Measurements from ENCODE around the gene GALNTL6.

Gene GALNTL6

GRCh38 chr4:172787111-172787510 is 973.9 kb downstream of the GALNTL6 start:
- Histone ChIP-seq H3K27me3 (ENCODE audit: insufficient read depth, poor library complexity, severe bottlenecking) (peaks cover 3% of the 10 kb centered on the region), H3K4me3 (replicated peaks; ENCODE audit: insufficient read depth, low read length) (no peak overlapping the region), H3K27ac (replicated peaks) (no peak overlapping the region)
- no peak for TF ChIP-seq GABPA (IDR thresholded peaks at IDR 0.05; ENCODE audit: low read depth)
- TF ChIP-seq POLR2AphosphoS5 (IDR thresholded peaks at IDR 0.05; ENCODE audit: low read depth): no peak
- TF ChIP-seq, protein P1, sequence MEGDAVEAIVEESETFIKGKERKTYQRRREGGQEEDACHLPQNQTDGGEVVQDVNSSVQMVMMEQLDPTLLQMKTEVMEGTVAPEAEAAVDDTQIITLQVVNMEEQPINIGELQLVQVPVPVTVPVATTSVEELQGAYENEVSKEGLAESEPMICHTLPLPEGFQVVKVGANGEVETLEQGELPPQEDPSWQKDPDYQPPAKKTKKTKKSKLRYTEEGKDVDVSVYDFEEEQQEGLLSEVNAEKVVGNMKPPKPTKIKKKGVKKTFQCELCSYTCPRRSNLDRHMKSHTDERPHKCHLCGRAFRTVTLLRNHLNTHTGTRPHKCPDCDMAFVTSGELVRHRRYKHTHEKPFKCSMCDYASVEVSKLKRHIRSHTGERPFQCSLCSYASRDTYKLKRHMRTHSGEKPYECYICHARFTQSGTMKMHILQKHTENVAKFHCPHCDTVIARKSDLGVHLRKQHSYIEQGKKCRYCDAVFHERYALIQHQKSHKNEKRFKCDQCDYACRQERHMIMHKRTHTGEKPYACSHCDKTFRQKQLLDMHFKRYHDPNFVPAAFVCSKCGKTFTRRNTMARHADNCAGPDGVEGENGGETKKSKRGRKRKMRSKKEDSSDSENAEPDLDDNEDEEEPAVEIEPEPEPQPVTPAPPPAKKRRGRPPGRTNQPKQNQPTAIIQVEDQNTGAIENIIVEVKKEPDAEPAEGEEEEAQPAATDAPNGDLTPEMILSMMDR (IDR thresholded peaks at IDR 0.05; ENCODE audit: insufficient read depth, low read length): no peak
- TF ChIP-seq SPI1 (IDR thresholded peaks at IDR 0.05; ENCODE audit: borderline replicate concordance, low read depth): no peak
- no peak for TF ChIP-seq REST (IDR thresholded peaks at IDR 0.05; ENCODE audit: insufficient replicate concordance, low read depth)
- no peak for DNase-seq (ENCODE audit: low read depth in 1 of 2, low spot score in 1 of 2)

- H3K27me3 ChIP-seq (ENCODE audit: insufficient read depth, poor library complexity, severe bottlenecking): no peaks in the 10 kb centered on the region
- no peak for DNase-seq (ENCODE audit: low read depth in 1 of 2, low spot score in 1 of 2)
- TF ChIP-seq SPI1 (IDR thresholded peaks at IDR 0.05; ENCODE audit: borderline replicate concordance, low read depth) (no peak), POLR2AphosphoS5 (IDR thresholded peaks at IDR 0.05; ENCODE audit: low read depth) (no peak), REST (IDR thresholded peaks at IDR 0.05; ENCODE audit: insufficient replicate concordance, low read depth) (no peak), GABPA (IDR thresholded peaks at IDR 0.05; ENCODE audit: low read depth) (no peak)
- TF ChIP-seq, protein P1 (IDR thresholded peaks at IDR 0.05; ENCODE audit: insufficient read depth, low read length): no peak
- H3K4me3 ChIP-seq (replicated peaks; ENCODE audit: insufficient read depth, low read length): no peak overlapping the region
- no peak overlapping the region for H3K27ac ChIP-seq (replicated peaks)
Observed at GRCh38 chr4:172791841-172792240, 978.6 kb downstream of the GALNTL6 start.

GRCh38 chr4:172793565-172794306 is 980.5 kb downstream of the GALNTL6 start:
- Histone ChIP-seq H3K4me3 (replicated peaks; ENCODE audit: insufficient read depth, low read length) (no peak overlapping the region), H3K27ac (replicated peaks) (no peak overlapping the region), H3K27me3 (ENCODE audit: insufficient read depth, poor library complexity, severe bottlenecking) (no peaks in the 10 kb centered on the region)
- no peak for DNase-seq (ENCODE audit: low read depth in 1 of 2, low spot score in 1 of 2)
- TF ChIP-seq GABPA (IDR thresholded peaks at IDR 0.05; ENCODE audit: low read depth) (no peak), POLR2AphosphoS5 (IDR thresholded peaks at IDR 0.05; ENCODE audit: low read depth) (no peak), SPI1 (IDR thresholded peaks at IDR 0.05; ENCODE audit: borderline replicate concordance, low read depth) (no peak), REST (IDR thresholded peaks at IDR 0.05; ENCODE audit: insufficient replicate concordance, low read depth) (no peak)
- TF ChIP-seq, protein P1 (IDR thresholded peaks at IDR 0.05; ENCODE audit: insufficient read depth, low read length): no peak

All from HL-60 (cell line).